Esophagus mucosa (tissue), 1 donor: ENCODE results near the gene LRP1. TPM values are rescaled to one million over a fixed set of nuclear protein-coding genes. Genes with fewer than 3 reads are reported as not detected.

Experiments used
- ATAC-seq: fragments of 200-7000 bp; cut with Tn5 transposase; one replicate; pipeline ENCODE4 v1.9.1; 2020
- total RNA-seq: library from RNA; stranded (reverse); gene quantifications from one replicate; pipeline ENCODE4 v1.2.4, GENCODE V29; 2023
- donor health status: DM: yes; HTN: yes; CAD: no.

LRP1 gene
- total RNA-seq, 1 donor from 2014 or later, result 74.0 TPM

- ATAC-seq, result no peak
Measured at GRCh38 chr12:57157588-57158173, 29.4 kb downstream of the LRP1 start.

- ATAC-seq, result no peak
Measured at GRCh38 chr12:57158186-57158585, 29.9 kb downstream of the LRP1 start.

GRCh38 chr12:57158665-57159064 is 30.4 kb downstream of the LRP1 start:
- ATAC-seq, result no peak

- ATAC-seq, result no peak
Measured at GRCh38 chr12:57159311-57159710, 31.0 kb downstream of the LRP1 start.

- ATAC-seq, result no peak
Measured at GRCh38 chr12:57160040-57160439, 31.8 kb downstream of the LRP1 start.

GRCh38 chr12:57160741-57161140 is 32.5 kb downstream of the LRP1 start:
- ATAC-seq, result no peak

- no peak for ATAC-seq
Measured at GRCh38 chr12:57161491-57161890, 33.2 kb downstream of the LRP1 start.

- ATAC-seq, result no peak
Measured at GRCh38 chr12:57162553-57163125, 34.4 kb downstream of the LRP1 start.

GRCh38 chr12:57164454-57164853 is 36.2 kb downstream of the LRP1 start:
- ATAC-seq, result no peak

GRCh38 chr12:57164966-57165625 is 36.8 kb downstream of the LRP1 start:
- no peak for ATAC-seq

- ATAC-seq, result peak; percentile 88
Measured at GRCh38 chr12:57165741-57166140, 37.5 kb downstream of the LRP1 start.

- ATAC-seq, result peak; percentile 83
Measured at GRCh38 chr12:57166971-57167371, 38.7 kb downstream of the LRP1 start.

GRCh38 chr12:57168058-57168457 is 39.8 kb downstream of the LRP1 start:
- ATAC-seq, result no peak

- ATAC-seq, result no peak
Measured at GRCh38 chr12:57169046-57169795, 40.9 kb downstream of the LRP1 start.

GRCh38 chr12:57169969-57170368 is 41.7 kb downstream of the LRP1 start:
- ATAC-seq, result peak; percentile 27

- no peak for ATAC-seq
Measured at GRCh38 chr12:57170408-57170807, 42.1 kb downstream of the LRP1 start.

- no peak for ATAC-seq
Measured at GRCh38 chr12:57170927-57171326, 42.6 kb downstream of the LRP1 start.

GRCh38 chr12:57171668-57172067 is 43.4 kb downstream of the LRP1 start:
- ATAC-seq, result peak; percentile 49

- ATAC-seq, result no peak
Measured at GRCh38 chr12:57173089-57173488, 44.8 kb downstream of the LRP1 start.

- ATAC-seq, result no peak
Measured at GRCh38 chr12:57173683-57174082, 45.4 kb downstream of the LRP1 start.

- peak; percentile 90 for ATAC-seq
Measured at GRCh38 chr12:57175428-57176138, 47.3 kb downstream of the LRP1 start.

- ATAC-seq, result no peak
Measured at GRCh38 chr12:57176139-57176477, 47.8 kb downstream of the LRP1 start.

- ATAC-seq, result peak; percentile 77
Measured at GRCh38 chr12:57176846-57177245, 48.6 kb downstream of the LRP1 start.
